Astrocyte of the spinal cord (primary cell): ENCODE measurements around the gene PLD1.

Experiments
- DNase-seq: peaks from one replicate; pipeline ENCODE4 v3.0.0; 2011; ENCODE audit warnings: low read depth, low spot score
- H3K4me3 ChIP-seq: 2 replicates; pipeline ENCODE4 v1.5.1; 2011; ENCODE audit warnings: low read depth, mild to moderate bottlenecking, low read length, moderate library complexity
- in situ Hi-C: cut with HindIII; loops from 2 replicates; pipeline ENCODE4 v1.10.0; 2017; ENCODE audit warnings: low sequenced_read_pairs
- TF ChIP-seq, protein P1 (sequence below): IDR thresholded peaks from 2 replicates; pipeline ENCODE4 v1.5.1; 2012; ENCODE audit warnings: low read depth, mild to moderate bottlenecking, low read length, inconsistent platforms

Gene PLD1

DNA sequence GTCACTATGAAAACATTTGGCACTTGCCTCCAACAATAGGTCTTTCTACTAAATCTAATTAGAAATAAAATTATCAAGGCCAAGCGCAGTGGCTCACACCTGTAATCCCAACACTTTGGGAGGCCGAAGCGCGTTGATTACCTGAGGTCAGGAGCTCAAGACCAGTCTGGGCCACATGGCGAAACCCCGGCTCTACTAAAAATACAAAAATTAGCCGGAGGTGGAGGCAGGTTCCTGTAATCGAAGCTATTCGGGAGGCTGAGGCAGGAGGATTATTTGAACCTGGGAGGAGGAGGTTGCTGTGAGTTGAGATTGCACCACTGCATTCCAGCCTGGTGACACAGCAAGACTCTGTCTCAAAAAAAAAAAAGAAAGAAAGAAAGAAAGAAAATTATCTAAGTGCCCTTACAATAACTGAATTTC, 1.6 kb upstream of the PLD1 start:
- in situ Hi-C loops, result no loop called here
- DNase-seq, result peak; percentile 37
- TF ChIP-seq, protein P1, sequence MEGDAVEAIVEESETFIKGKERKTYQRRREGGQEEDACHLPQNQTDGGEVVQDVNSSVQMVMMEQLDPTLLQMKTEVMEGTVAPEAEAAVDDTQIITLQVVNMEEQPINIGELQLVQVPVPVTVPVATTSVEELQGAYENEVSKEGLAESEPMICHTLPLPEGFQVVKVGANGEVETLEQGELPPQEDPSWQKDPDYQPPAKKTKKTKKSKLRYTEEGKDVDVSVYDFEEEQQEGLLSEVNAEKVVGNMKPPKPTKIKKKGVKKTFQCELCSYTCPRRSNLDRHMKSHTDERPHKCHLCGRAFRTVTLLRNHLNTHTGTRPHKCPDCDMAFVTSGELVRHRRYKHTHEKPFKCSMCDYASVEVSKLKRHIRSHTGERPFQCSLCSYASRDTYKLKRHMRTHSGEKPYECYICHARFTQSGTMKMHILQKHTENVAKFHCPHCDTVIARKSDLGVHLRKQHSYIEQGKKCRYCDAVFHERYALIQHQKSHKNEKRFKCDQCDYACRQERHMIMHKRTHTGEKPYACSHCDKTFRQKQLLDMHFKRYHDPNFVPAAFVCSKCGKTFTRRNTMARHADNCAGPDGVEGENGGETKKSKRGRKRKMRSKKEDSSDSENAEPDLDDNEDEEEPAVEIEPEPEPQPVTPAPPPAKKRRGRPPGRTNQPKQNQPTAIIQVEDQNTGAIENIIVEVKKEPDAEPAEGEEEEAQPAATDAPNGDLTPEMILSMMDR, result no peak
- H3K4me3 ChIP-seq, result no peak overlapping the region

DNA sequence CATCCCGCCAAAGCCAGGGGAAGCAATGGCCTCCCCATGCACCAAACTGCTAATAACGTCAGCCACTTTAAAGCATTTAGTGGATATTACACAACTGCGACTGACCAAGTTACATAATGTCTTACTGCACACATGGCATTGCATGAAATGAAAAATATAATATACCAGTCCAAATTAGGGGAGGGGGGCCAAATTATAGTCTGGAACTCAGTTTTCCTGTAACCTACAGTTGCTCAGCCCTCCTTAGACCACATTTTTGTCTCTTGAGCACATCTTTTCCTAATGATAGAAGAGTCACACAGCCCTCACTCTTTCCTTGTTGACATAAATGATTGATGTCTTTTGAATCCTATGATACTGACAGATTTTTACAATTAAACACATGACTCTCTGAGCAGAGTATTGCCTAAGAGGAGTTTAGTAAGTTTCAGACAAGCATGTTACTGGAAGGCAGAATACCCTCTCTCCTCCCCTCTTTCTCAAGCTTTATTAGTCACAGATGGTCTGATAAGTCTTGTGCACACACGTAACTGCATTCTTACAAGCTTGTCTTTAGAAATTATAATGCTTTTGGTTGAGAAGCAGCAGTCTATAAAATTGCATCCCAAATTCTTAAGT, 1.1 kb upstream of the PLD1 start:
- in situ Hi-C loops, result no loop called here
- peak; percentile 90 for DNase-seq
- TF ChIP-seq, protein P1, result no peak
- no peak overlapping the region for H3K4me3 ChIP-seq

DNA sequence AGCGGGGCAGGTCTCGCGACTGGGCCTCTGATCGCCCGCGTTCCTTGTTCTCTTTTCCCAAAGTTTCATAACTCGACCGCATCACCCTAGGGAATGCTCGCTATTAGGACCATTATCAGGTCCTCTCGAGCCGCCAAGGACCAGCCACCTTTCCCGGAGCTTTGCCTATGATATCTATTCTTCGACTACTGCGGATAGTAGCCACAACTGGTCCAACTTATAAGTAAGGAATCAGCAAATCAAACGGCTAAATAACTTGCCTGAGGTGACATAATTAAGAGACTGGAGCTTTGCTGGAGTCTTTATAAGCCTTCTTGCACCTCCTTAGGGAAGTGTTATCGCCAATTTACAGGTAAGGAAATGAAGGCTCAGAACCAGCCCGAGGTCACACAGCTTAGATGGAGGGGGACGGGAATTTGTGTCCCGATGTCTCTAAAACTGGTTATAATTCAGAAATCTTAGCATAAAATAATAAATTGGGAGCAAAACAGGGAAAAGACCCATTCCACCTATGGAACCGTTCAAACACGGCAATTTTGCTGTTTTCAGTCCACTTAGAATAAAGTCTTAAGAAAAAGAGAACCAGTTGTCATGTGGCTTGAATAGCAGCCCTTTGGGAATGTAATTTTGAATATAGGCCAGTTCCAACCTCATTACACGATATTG, 479 bp upstream of the PLD1 start:
- TF ChIP-seq, protein P1, result no peak
- H3K4me3 ChIP-seq, result peak overlapping the region; percentile 61
- DNase-seq, result no peak
- in situ Hi-C loops, result no loop called here

DNA sequence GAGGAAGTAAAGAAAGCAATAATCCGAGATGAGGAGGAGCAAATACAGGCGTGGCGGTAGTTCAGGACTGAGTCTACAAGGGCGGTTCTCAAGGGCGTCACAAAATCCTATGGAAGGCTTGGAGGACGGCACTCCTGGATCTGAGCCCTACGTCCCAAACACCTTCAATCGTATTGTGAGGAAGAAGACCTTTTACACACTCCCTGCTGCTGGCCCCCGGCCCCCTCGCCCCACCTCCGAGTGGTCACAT, 747 bp downstream of the PLD1 start:
- peak; percentile 77 for DNase-seq
- in situ Hi-C loops, result no loop called here
- TF ChIP-seq, protein P1, result no peak

DNA sequence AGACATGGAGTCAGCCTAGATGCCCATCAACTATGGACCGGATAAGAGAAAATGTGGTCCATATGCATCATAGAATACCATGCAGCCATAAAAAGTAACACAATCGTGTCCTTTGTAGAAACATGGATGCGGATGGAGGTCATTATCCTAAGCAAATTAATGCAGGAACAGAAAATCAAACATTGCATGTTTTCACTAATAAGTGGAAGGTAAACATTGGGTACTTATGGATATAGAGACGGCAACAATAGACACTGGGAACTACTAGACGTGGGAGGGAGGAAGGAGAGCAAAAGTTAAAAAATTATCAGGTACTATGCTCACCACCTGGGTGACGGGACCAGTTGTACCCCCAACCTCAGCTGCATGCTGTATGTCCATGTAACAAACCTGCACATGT, 2.5 kb downstream of the PLD1 start:
- TF ChIP-seq, protein P1, result no peak
- DNase-seq, result no peak
- in situ Hi-C loops, result no loop called here
- no peak overlapping the region for H3K4me3 ChIP-seq

More for the DNA sequence above, 747 bp downstream of the PLD1 start:
- peak overlapping the region; percentile 61 for H3K4me3 ChIP-seq

DNA sequence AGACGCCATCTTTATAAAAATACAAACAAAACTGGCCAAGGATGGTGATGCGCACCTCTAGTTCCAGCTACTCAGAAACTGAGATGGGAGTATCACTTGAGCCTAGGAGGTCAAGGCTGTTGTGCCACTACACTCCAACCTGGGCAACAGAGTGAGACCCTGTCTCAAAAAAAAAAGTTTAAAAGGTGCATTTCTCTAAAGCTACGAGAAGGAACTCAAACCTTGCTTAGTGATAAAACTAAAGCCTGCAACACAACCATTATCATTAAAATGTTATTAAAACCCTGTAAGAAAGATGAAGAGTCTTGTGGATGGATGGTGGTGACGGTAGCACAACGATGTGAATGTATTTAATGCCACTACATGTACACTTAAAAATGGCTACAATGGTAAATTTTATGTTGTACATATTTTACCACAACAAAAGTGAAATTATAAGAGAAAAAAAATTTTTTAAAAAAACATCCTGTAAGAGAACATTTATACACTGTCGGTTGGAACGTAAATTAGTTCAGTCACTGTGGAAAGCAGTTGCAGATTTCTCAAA, 3.1 kb downstream of the PLD1 start:
- TF ChIP-seq, protein P1, result no peak
- DNase-seq, result no peak
- in situ Hi-C loops, result no loop called here
- H3K4me3 ChIP-seq, result no peak overlapping the region
